HTERT RPE-1 (cell line): ENCODE data around the gene IGFBP3.
"Not testable (repeated sequence)": the region's sequence is repeated elsewhere in the genome, so short reads cannot be mapped to it uniquely, and the experiment has no call there.

Experiments used
- in situ Hi-C: fragments of 300-500 bp; cut with MboI; formaldehyde crosslinking; loops from 4 replicates; pipeline ENCODE4 v1.14.3; 2020; ENCODE audit warnings: low sequenced_read_pairs

The IGFBP3 gene

GRCh38 chr7:45920502-45921380 lies at the start of gene IGFBP3:
Gene IGFBP3, minus strand, starts transcription at chr7:45921272. Its CDS starts 132 bp downstream, at chr7:45921140.
- in situ Hi-C loops: no loop called here

- in situ Hi-C loops: no loop called here
These were observed 49.4 kb upstream of the IGFBP3 start for GRCh38 chr7:45970454-45970853.

- in situ Hi-C loops: no loop called here
These were observed 48.9 kb upstream of the IGFBP3 start for GRCh38 chr7:45969940-45970339.

GRCh38 chr7:45968856-45969541 lies 47.9 kb upstream of the IGFBP3 start:
- in situ Hi-C loops: no loop called here

- in situ Hi-C loops: no loop called here
These were observed 47.2 kb upstream of the IGFBP3 start for GRCh38 chr7:45968312-45968711.

- in situ Hi-C loops: no loop called here
These were observed 46.6 kb upstream of the IGFBP3 start for GRCh38 chr7:45967591-45968157.

GRCh38 chr7:45962861-45963260 lies 41.8 kb upstream of the IGFBP3 start:
- in situ Hi-C loops: no loop called here

GRCh38 chr7:45957721-45958120 lies 36.6 kb upstream of the IGFBP3 start:
- in situ Hi-C loops: no loop called here

GRCh38 chr7:45955286-45955685 lies 34.2 kb upstream of the IGFBP3 start:
- in situ Hi-C loops: no loop called here

GRCh38 chr7:45953055-45953454 lies 32.0 kb upstream of the IGFBP3 start:
- in situ Hi-C loops: not testable (repeated sequence)

GRCh38 chr7:45944058-45944457 lies 23.0 kb upstream of the IGFBP3 start:
- in situ Hi-C loops: no loop called here

- in situ Hi-C loops: no loop called here
These were observed 19.9 kb upstream of the IGFBP3 start for GRCh38 chr7:45940939-45941338.

- in situ Hi-C loops: not testable (repeated sequence)
These were observed 19.2 kb upstream of the IGFBP3 start for GRCh38 chr7:45940237-45940781.

GRCh38 chr7:45939574-45939973 lies 18.5 kb upstream of the IGFBP3 start:
- in situ Hi-C loops: no loop called here

- in situ Hi-C loops: no loop called here
These were observed 17.7 kb upstream of the IGFBP3 start for GRCh38 chr7:45938626-45939302.

GRCh38 chr7:45937862-45938261 lies 16.8 kb upstream of the IGFBP3 start:
- in situ Hi-C loops: no loop called here

- in situ Hi-C loops: no loop called here
These were observed 16.2 kb upstream of the IGFBP3 start for GRCh38 chr7:45937301-45937700.

- in situ Hi-C loops: no loop called here
These were observed 9.9 kb upstream of the IGFBP3 start for GRCh38 chr7:45930967-45931366.

- in situ Hi-C loops: no loop called here
These were observed 6.6 kb upstream of the IGFBP3 start for GRCh38 chr7:45927721-45928120.

GRCh38 chr7:45924283-45924682 lies 3.2 kb upstream of the IGFBP3 start:
- in situ Hi-C loops: no loop called here

GRCh38 chr7:45923818-45924217 lies 2.7 kb upstream of the IGFBP3 start:
- in situ Hi-C loops: no loop called here
